Rectal smooth muscle tissue (tissue), 1 donor: ENCODE measurements around the gene NXPH4.

Experiments used
- H3K27ac ChIP-seq: one replicate; pipeline ENCODE4 v1.7.0; 2013; ENCODE audit warnings: low read depth, low read length, inconsistent platforms
- H3K27me3 ChIP-seq: one replicate; pipeline ENCODE4 v1.7.0; 2013; ENCODE audit warnings: low read length; ENCODE audit not compliant: control insufficient read depth, insufficient read depth
- H3K36me3 ChIP-seq: one replicate; pipeline ENCODE4 v1.7.0; 2013; ENCODE audit warnings: low read length; ENCODE audit not compliant: control insufficient read depth, insufficient read depth
- H3K4me1 ChIP-seq: one replicate; pipeline ENCODE4 v1.7.0; 2013; ENCODE audit warnings: low read length; ENCODE audit not compliant: control insufficient read depth, insufficient read depth
- H3K4me3 ChIP-seq: one replicate; pipeline ENCODE4 v1.7.0; 2013; ENCODE audit warnings: low read length
- H3K9ac ChIP-seq: one replicate; pipeline ENCODE4 v1.7.0; 2013; ENCODE audit warnings: low read length

Gene NXPH4

GRCh38 chr12:57198329-57198728 lies 18.3 kb upstream of the NXPH4 start:
- H3K9ac ChIP-seq: no peak overlapping the region
- H3K4me3 ChIP-seq: no peak overlapping the region
- no peaks in the 10 kb centered on the region for H3K27me3 ChIP-seq
- no peak overlapping the region for H3K27ac ChIP-seq
- H3K36me3 ChIP-seq: peaks cover 82% of the 10 kb centered on the region
- no peaks in the 10 kb centered on the region for H3K4me1 ChIP-seq

DNA sequence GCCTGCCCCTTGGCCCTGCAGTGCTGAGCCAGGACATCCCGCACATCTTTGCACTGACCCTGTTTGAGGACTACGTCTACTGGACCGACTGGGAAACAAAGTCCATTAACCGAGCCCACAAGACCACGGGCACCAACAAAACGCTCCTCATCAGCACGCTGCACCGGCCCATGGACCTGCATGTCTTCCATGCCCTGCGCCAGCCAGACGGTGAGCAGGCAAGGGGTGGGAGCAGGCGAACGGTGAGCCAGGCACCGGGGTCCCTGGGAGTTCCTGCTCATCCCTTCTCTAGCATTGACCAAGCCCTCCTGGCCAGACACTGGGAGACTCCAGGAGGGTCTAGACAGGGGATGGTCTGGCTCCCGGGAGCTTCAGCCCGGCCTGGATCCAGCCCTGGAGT lies 17.4 kb upstream of the NXPH4 start:
- no peak overlapping the region for H3K9ac ChIP-seq
- H3K36me3 ChIP-seq: peaks cover 79% of the 10 kb centered on the region
- H3K4me1 ChIP-seq: no peaks in the 10 kb centered on the region
- no peaks in the 10 kb centered on the region for H3K27me3 ChIP-seq
- no peak overlapping the region for H3K27ac ChIP-seq
- no peak overlapping the region for H3K4me3 ChIP-seq

DNA sequence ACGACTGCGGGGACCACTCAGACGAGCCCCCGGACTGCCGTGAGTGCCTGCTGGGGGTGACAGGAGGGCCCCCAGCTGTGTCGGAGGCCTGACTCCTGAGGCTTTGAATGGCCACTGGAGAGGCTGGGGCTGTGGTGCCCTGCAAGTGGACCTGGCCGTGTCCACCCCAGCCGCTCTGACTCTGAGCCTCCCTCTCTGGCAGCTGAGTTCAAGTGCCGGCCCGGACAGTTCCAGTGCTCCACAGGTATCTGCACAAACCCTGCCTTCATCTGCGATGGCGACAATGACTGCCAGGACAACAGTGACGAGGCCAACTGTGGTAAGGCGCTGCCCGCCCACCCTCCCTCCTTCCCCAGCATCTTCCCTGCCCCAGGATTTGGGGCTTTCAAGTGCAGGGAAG lies 16.1 kb upstream of the NXPH4 start:
- H3K9ac ChIP-seq: no peak overlapping the region
- H3K36me3 ChIP-seq: peaks cover 79% of the 10 kb centered on the region
- H3K27ac ChIP-seq: no peak overlapping the region
- no peaks in the 10 kb centered on the region for H3K27me3 ChIP-seq
- no peak overlapping the region for H3K4me3 ChIP-seq
- H3K4me1 ChIP-seq: no peaks in the 10 kb centered on the region

DNA sequence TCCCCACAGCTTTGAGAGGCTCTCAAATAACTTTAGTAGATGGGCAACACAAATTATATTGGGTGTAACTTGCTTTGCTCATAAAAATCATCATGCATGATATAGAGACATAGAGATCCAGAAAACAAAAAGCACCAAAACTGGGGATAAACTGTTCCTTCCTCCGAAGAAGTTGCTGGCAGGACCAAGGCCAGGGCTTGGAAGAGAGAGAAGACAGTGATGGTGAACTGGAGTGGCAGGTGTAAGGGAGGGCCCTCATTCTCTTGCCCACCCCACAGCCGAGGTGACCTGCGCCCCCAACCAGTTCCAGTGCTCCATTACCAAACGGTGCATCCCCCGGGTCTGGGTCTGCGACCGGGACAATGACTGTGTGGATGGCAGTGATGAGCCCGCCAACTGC lies 15.4 kb upstream of the NXPH4 start:
- Histone ChIP-seq H3K4me1 (no peaks in the 10 kb centered on the region), H3K36me3 (peaks cover 75% of the 10 kb centered on the region), H3K4me3 (no peak overlapping the region), H3K27me3 (no peaks in the 10 kb centered on the region), H3K27ac (no peak overlapping the region), H3K9ac (no peak overlapping the region)

DNA sequence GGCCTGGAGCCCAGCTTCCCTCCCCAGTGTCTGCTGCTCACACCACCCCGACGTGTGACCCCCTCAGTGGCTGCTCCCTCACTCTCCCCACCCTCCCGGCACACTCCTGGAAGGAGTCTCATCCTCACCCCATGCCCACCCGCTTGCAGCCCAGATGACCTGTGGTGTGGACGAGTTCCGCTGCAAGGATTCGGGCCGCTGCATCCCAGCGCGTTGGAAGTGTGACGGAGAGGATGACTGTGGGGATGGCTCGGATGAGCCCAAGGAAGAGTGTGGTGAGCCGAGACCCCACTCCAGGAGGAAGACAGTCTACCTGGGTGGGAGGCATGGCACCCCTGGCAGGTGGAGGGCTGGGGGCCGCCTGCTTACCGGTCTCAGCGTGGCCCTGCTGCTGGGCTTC lies 15.0 kb upstream of the NXPH4 start:
- Histone ChIP-seq H3K36me3 (peaks cover 75% of the 10 kb centered on the region), H3K9ac (no peak overlapping the region), H3K4me1 (no peaks in the 10 kb centered on the region), H3K27me3 (no peaks in the 10 kb centered on the region), H3K4me3 (no peak overlapping the region), H3K27ac (no peak overlapping the region)

- Histone ChIP-seq H3K27me3 (no peaks in the 10 kb centered on the region), H3K36me3 (peaks cover 69% of the 10 kb centered on the region), H3K4me3 (no peak overlapping the region), H3K27ac (no peak overlapping the region), H3K9ac (no peak overlapping the region), H3K4me1 (no peaks in the 10 kb centered on the region)
Observed at GRCh38 chr12:57202321-57202720, 14.3 kb upstream of the NXPH4 start.

DNA sequence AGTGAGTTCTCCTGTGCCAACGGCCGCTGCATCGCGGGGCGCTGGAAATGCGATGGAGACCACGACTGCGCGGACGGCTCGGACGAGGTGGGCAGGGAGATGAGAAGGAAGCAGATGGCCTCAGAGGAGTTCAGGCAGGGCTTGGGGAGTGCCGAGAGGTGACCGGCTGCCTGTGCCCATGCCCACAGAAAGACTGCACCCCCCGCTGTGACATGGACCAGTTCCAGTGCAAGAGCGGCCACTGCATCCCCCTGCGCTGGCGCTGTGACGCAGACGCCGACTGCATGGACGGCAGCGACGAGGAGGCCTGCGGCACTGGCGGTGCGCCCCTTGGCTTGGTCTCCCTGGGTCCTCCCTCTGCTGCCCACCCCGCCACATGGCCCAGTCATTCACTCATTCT lies 13.4 kb upstream of the NXPH4 start:
- Histone ChIP-seq H3K4me1 (no peaks in the 10 kb centered on the region), H3K27me3 (no peaks in the 10 kb centered on the region), H3K27ac (no peak overlapping the region), H3K9ac (no peak overlapping the region), H3K36me3 (peaks cover 68% of the 10 kb centered on the region), H3K4me3 (no peak overlapping the region)

- H3K9ac ChIP-seq: no peak overlapping the region
- H3K4me1 ChIP-seq: no peaks in the 10 kb centered on the region
- H3K4me3 ChIP-seq: no peak overlapping the region
- no peak overlapping the region for H3K27ac ChIP-seq
- H3K27me3 ChIP-seq: no peaks in the 10 kb centered on the region
- peaks cover 65% of the 10 kb centered on the region for H3K36me3 ChIP-seq
Observed at GRCh38 chr12:57203791-57204190, 12.8 kb upstream of the NXPH4 start.

DNA sequence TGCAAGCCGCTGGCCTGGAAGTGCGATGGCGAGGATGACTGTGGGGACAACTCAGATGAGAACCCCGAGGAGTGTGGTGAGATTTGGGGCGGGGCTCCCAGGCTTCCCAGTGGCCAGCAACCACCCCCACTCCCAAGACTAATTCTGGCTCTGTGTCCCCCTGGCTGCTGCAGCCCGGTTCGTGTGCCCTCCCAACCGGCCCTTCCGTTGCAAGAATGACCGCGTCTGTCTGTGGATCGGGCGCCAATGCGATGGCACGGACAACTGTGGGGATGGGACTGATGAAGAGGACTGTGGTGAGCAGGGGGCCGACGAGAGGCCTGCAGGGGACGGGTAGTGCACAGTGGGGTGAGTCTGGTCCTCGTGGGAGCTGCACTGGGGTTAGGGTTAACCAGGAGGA lies 12.1 kb upstream of the NXPH4 start:
- H3K27ac ChIP-seq: no peak overlapping the region
- H3K36me3 ChIP-seq: peaks cover 63% of the 10 kb centered on the region
- H3K9ac ChIP-seq: no peak overlapping the region
- H3K27me3 ChIP-seq: no peaks in the 10 kb centered on the region
- H3K4me3 ChIP-seq: no peak overlapping the region
- no peaks in the 10 kb centered on the region for H3K4me1 ChIP-seq

- H3K4me3 ChIP-seq: no peak overlapping the region
- H3K27ac ChIP-seq: no peak overlapping the region
- H3K9ac ChIP-seq: no peak overlapping the region
- H3K36me3 ChIP-seq: peaks cover 63% of the 10 kb centered on the region
- no peaks in the 10 kb centered on the region for H3K27me3 ChIP-seq
- no peaks in the 10 kb centered on the region for H3K4me1 ChIP-seq
Observed at GRCh38 chr12:57205186-57205585, 11.4 kb upstream of the NXPH4 start.

GRCh38 chr12:57205931-57206330 lies 10.7 kb upstream of the NXPH4 start:
- H3K27ac ChIP-seq: no peak overlapping the region
- H3K27me3 ChIP-seq: no peaks in the 10 kb centered on the region
- H3K9ac ChIP-seq: no peak overlapping the region
- H3K4me3 ChIP-seq: no peak overlapping the region
- H3K4me1 ChIP-seq: no peaks in the 10 kb centered on the region
- H3K36me3 ChIP-seq: peaks cover 62% of the 10 kb centered on the region

DNA sequence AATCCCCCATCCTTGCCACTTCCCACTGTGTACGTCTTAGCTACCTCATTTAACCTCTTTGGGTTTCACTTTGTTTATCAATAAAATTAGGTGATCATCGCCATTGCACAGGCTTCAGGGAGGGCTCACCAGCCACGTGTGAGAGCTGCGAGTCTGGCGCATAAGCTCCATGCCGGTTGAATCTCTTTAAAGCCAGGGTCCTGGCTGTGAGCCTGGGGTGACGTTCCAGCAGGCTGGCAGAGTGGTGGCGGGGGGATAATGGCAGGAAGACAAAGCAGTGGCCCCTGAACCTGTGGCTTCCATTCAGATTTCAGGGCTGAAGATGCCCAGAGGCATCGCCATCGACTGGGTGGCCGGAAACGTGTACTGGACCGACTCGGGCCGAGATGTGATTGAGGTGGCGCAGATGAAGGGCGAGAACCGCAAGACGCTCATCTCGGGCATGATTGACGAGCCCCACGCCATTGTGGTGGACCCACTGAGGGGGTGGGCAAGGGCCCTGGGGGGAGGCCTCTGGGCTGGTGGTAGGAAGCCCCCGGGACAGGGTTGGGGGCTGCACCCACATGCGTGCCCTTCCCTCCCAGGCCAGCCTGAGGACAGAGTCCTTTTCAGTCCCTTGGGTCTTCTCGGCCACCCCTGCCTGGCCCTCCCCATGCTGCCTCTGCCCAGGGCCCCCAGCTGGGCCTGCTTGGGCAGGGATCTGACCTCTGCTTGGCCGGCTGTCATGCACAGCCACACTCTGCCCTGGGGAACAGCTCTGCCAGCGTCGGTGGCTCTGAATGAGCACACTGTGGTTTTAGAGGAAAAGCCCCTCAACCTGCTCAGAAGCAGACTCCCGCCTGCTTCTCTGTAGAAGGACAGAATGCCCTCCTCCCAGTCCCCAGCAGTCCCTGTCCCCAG lies 8.6 kb upstream of the NXPH4 start:
- no peaks in the 10 kb centered on the region for H3K27me3 ChIP-seq
- H3K4me3 ChIP-seq: no peak overlapping the region
- no peaks in the 10 kb centered on the region for H3K4me1 ChIP-seq
- H3K9ac ChIP-seq: no peak overlapping the region
- no peak overlapping the region for H3K27ac ChIP-seq
- peaks cover 46% of the 10 kb centered on the region for H3K36me3 ChIP-seq

DNA sequence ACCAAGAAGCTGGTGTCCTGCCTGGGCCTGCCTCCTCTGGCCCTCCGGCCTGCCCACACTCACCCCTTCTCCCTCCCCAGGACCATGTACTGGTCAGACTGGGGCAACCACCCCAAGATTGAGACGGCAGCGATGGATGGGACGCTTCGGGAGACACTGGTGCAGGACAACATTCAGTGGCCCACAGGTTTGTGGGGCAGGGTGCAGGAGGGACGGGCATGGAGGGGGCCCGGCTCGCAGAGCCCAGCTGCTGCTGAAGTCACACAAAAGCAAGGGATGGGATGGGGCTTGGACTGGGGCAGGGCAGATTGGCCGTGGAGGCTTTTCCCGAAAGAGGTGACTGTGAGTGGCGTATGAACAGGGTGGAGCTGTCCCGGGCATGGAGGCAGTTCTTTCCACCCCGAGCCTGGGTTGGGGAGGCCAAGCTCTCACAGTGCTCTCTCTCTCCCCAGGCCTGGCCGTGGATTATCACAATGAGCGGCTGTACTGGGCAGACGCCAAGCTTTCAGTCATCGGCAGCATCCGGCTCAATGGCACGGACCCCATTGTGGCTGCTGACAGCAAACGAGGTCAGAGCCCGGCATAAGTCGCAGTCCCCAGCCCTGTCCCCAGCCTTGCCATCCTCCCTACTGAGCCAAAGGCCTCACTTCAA lies 7.8 kb upstream of the NXPH4 start:
- Histone ChIP-seq H3K4me3 (no peak overlapping the region), H3K27ac (no peak overlapping the region), H3K27me3 (peaks cover 3% of the 10 kb centered on the region), H3K9ac (no peak overlapping the region), H3K4me1 (no peaks in the 10 kb centered on the region), H3K36me3 (peaks cover 39% of the 10 kb centered on the region)
